A549 (cell line): ENCODE data around the gene MVB12B. TPM values are rescaled to one million over a fixed set of nuclear protein-coding genes. Genes with fewer than 3 reads are reported as not detected.

Source experiments
- ATAC-seq, 2 experiments: fragments of 200-7000 bp in 1 of 2; fragments of >200 bp in 1 of 2; cut with Nextera tagmentation in 1 of 2; cut with Tn5 transposase in 1 of 2; 3 replicates each; pipeline versions ENCODE4 v1.8.0 to v1.9.1; 2018 to 2020; ENCODE audit warnings: mild to moderate bottlenecking in 1 of 2, moderate library complexity in 1 of 2
- CTCF ChIA-PET: fragments of 300-600 bp; sonication (Branson Sonifier 250); formaldehyde crosslinking; extraction: SDS; loops from one replicate; lab custom pipeline; 2021; ENCODE audit warnings: antibody characterized with exemption, inconsistent platforms; lab: Yijun Ruan, JAX
- POLR2A ChIA-PET: fragments of 350-600 bp; formaldehyde crosslinking; extraction: SDS; loops from one replicate; lab custom pipeline; 2021; ENCODE audit warnings: antibody characterized with exemption, inconsistent platforms; lab: Yijun Ruan, JAX
- DNase-seq, 2 experiments: peaks; one replicate each; pipeline versions ENCODE4 v3.0.0 to v3.0.0-alpha.2; 2011 to 2016; ENCODE audit warnings: low read depth in 1 of 2, low spot score in 1 of 2
- FAIRE-seq: peaks from 2 replicates; lab custom pipeline; 2011; peaks lifted over from hg19 to GRCh38; lab: Jason Lieb, UNC
- H3K27ac ChIP-seq, 2 experiments: fragments of >200 bp; sonication (Bioruptor Twin); formaldehyde crosslinking; 3 replicates each; pipeline ENCODE4 v1.5.1; 2016 to 2017
- H3K4me1 ChIP-seq: fragments of >200 bp; sonication (Bioruptor Twin); formaldehyde crosslinking; 3 replicates; pipeline ENCODE4 v1.6.1; 2016
- H3K4me2 ChIP-seq: fragments of >200 bp; sonication (Bioruptor Twin); formaldehyde crosslinking; 3 replicates; pipeline ENCODE4 v1.6.1; 2016
- H3K4me3 ChIP-seq: fragments of >200 bp; sonication (Bioruptor Twin); formaldehyde crosslinking; 3 replicates; pipeline ENCODE4 v1.5.1; 2016
- H3K9me3 ChIP-seq: fragments of >200 bp; sonication (Bioruptor Twin); formaldehyde crosslinking; 3 replicates; pipeline ENCODE4 v1.6.1; 2016
- BHLHE40 ChIP-seq: IDR thresholded peaks from 2 replicates; pipeline ENCODE4 v1.6.1; 2012; ENCODE audit warnings: low read depth, low read length, inconsistent platforms
- CBX8 ChIP-seq: fragments of 200-600 bp; sonication (generic); IDR thresholded peaks from 2 replicates; pipeline ENCODE4 v1.6.1; 2016
- EHMT2 ChIP-seq: fragments of 200-600 bp; sonication (generic); IDR thresholded peaks from 2 replicates; pipeline ENCODE4 v1.6.1; 2016; ENCODE audit warnings: antibody characterized with exemption, low read depth, mild to moderate bottlenecking, moderate library complexity
- FOSL2 ChIP-seq, 2 experiments: fragments of 450-650 bp in 1 of 2; fragments of >200 bp in 1 of 2; sonication (Bioruptor Twin) in 1 of 2; formaldehyde crosslinking; IDR thresholded peaks; 2 replicates each; pipeline versions ENCODE4 v1.5.0 to v1.6.1; 2016 to 2020; ENCODE audit warnings: mild to moderate bottlenecking in 1 of 2, moderate library complexity in 1 of 2
- FOXS1 ChIP-seq: fragments of 250-450 bp; sonication (Bioruptor Pico); IDR thresholded peaks from 2 replicates; pipeline ENCODE4 v1.5.0; 2020; ENCODE audit warnings: mild to moderate bottlenecking, moderate library complexity
- HEYL ChIP-seq: fragments of 250-450 bp; sonication (Bioruptor Pico); IDR thresholded peaks from 2 replicates; pipeline ENCODE4 v1.8.0; 2021; ENCODE audit warnings: mild to moderate bottlenecking, moderate library complexity
- HOXB13 ChIP-seq: fragments of 250-450 bp; sonication (Bioruptor Pico); IDR thresholded peaks from 2 replicates; pipeline ENCODE4 v1.5.0; 2020; ENCODE audit warnings: low read depth, mild to moderate bottlenecking, moderate library complexity
- HOXB5 ChIP-seq: fragments of 250-450 bp; sonication (Bioruptor Pico); IDR thresholded peaks from 2 replicates; pipeline ENCODE4 v1.5.0; 2020; ENCODE audit warnings: mild to moderate bottlenecking, moderate library complexity
- JUN ChIP-seq, 2 experiments: fragments of >200 bp; sonication (Bioruptor Twin); formaldehyde crosslinking; IDR thresholded peaks; 2 replicates in 1 of 2; 3 replicates in 1 of 2; pipeline ENCODE4 v1.6.1; 2016 to 2017
- KDM5A ChIP-seq: fragments of 200-600 bp; sonication (generic); IDR thresholded peaks from 2 replicates; pipeline ENCODE4 v1.6.1; 2016; ENCODE audit warnings: antibody characterized with exemption, mild to moderate bottlenecking
- MAFK ChIP-seq: fragments of 450-650 bp; IDR thresholded peaks from 2 replicates; pipeline ENCODE4 v1.6.1; 2014; ENCODE audit not compliant: partially characterized antibody
- MAZ ChIP-seq: fragments of 150-350 bp; IDR thresholded peaks from 2 replicates; pipeline ENCODE4 v1.6.1; 2014; ENCODE audit warnings: antibody characterized with exemption, low read depth, low read length, borderline replicate concordance
- NFE2L2 ChIP-seq: fragments of 150-350 bp; conservative IDR thresholded peaks from 2 replicates; pipeline ENCODE4 v1.6.1; 2014; ENCODE audit warnings: low read length
- NR3C1 ChIP-seq: fragments of >200 bp; sonication (Bioruptor Twin); formaldehyde crosslinking; IDR thresholded peaks from 3 replicates; pipeline ENCODE4 v1.6.1; 2017
- RAD21 ChIP-seq, 2 experiments: fragments of >200 bp in 1 of 2; sonication (Bioruptor Twin) in 1 of 2; formaldehyde crosslinking in 1 of 2; IDR thresholded peaks in 1 of 2; conservative IDR thresholded peaks in 1 of 2; 2 replicates in 1 of 2; 3 replicates in 1 of 2; pipeline ENCODE4 v1.6.1; 2012 to 2018; ENCODE audit warnings: inconsistent platforms in 1 of 2
- RARB ChIP-seq: fragments of 250-450 bp; sonication (Bioruptor Pico); IDR thresholded peaks from 2 replicates; pipeline ENCODE4 v1.8.0; 2021; ENCODE audit warnings: mild to moderate bottlenecking, moderate library complexity
- RCOR1 ChIP-seq: fragments of 150-350 bp; IDR thresholded peaks from 2 replicates; pipeline ENCODE4 v1.6.1; 2014; ENCODE audit warnings: antibody characterized with exemption, low read length, low read depth
- SREBF2 ChIP-seq: fragments of 450-650 bp; IDR thresholded peaks from 2 replicates; pipeline ENCODE4 v1.6.1; 2014; ENCODE audit warnings: mild to moderate bottlenecking, moderate library complexity
- TFCP2L1 ChIP-seq: fragments of 250-450 bp; sonication (Bioruptor Pico); IDR thresholded peaks from 2 replicates; pipeline ENCODE4 v1.5.0; 2021; ENCODE audit warnings: mild to moderate bottlenecking
- TP53 ChIP-seq: fragments of 250-450 bp; sonication (Bioruptor Pico); IDR thresholded peaks from 2 replicates; pipeline ENCODE4 v1.5.0; 2021; ENCODE audit warnings: mild to moderate bottlenecking, moderate library complexity
- WGBS: methylation state at CpG from one replicate; pipeline ENCODE4 v1.1.6; 2017; ENCODE audit errors: missing lambda C conversion rate; 5-methylcytosine and 5-hydroxymethylcytosine counted together
- polyA plus RNA-seq, 4 experiments: library from polyadenylated mRNA; depleted of rRNA in 3 of 4; stranded (reverse); fragments of >200 nt; fragmentation: RNase III in 1 of 4; extraction: RNeasy Plus Mini Kit Qiagen cat#74134 plus additional on column Dnase treatment in 1 of 4; gene quantifications; 2 replicates in 3 of 4; 3 replicates in 1 of 4; pipeline ENCODE4 v1.2.3, GENCODE V29; 2011 to 2017
- TF ChIP-seq, protein P1 (sequence below): IDR thresholded peaks from 2 replicates; pipeline ENCODE4 v1.6.1; 2012
- TF ChIP-seq, protein P2 (sequence below): fragments of 450-650 bp; IDR thresholded peaks from 2 replicates; pipeline ENCODE4 v1.6.1; 2014; ENCODE audit warnings: antibody characterized with exemption
- TF ChIP-seq, protein P3 (sequence below): fragments of 150-350 bp; IDR thresholded peaks from 2 replicates; pipeline ENCODE4 v1.6.1; 2014; ENCODE audit warnings: low read depth, mild to moderate bottlenecking, low read length
- TF ChIP-seq, protein P4 (sequence below): fragments of >200 bp; sonication (Bioruptor Twin); formaldehyde crosslinking; IDR thresholded peaks from 3 replicates; pipeline ENCODE4 v1.5.1; 2016
- TF ChIP-seq, protein P5 (sequence below): IDR thresholded peaks from 2 replicates; pipeline ENCODE4 v1.6.1; 2012; ENCODE audit warnings: low read depth, borderline replicate concordance
- TF ChIP-seq, protein P6 (sequence below): fragments of >200 bp; sonication (Bioruptor Twin); formaldehyde crosslinking; IDR thresholded peaks from 2 replicates; pipeline ENCODE4 v1.6.1; 2016
- TF ChIP-seq, protein P7 (sequence below): fragments of 250-450 bp; sonication (Bioruptor Pico); IDR thresholded peaks from 2 replicates; pipeline ENCODE4 v1.5.0; 2020; ENCODE audit warnings: low read depth, mild to moderate bottlenecking, moderate library complexity

MVB12B gene
- polyA plus RNA-seq, 2 of the 4 experiments (the other 2 are of a cell fraction): 4.6 to 5.9 TPM

DNA sequence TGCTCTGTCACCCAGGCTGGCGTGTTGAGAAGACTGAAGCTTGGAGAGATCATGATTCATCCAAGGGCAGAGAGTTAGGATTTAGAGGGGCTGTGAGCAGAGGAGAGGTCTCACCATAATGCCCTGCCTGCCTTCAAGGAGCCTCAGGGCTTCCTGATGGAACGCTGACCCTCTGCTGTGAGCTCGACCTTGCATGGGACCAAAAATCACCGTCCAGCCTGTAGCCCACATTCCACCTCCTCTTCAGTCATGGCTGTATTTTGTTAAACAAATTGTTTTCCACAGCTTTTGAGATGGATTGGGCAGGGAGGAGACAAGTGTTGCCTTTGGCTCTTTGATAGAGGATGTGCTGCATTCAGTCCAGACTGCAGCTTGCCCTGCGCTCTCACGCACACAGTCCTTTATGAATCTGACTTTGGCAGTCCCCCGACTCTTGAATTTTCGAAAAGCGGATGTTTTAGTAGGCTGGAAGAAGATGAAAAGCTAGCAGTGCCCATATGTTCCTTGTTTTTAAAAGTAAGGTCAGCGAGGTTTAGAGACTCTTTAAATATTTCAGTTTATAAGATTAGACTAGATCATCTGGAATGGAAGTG is 79.5 kb downstream of the MVB12B start:
- 91% methylated on average over 10 of the region's 10 CpGs for WGBS
- no peak overlapping the region for H3K27ac ChIP-seq
- FAIRE-seq (no peak), DNase-seq (no peak), ATAC-seq (no peak)
- H3K4me3 ChIP-seq: no peak overlapping the region
- TF ChIP-seq EHMT2: no peak
- no peak for TF ChIP-seq JUN (IDR thresholded peaks at IDR 0.05)
- no peak for TF ChIP-seq CBX8
- no peak for TF ChIP-seq HEYL
- no peak for TF ChIP-seq FOXS1
- TF ChIP-seq KDM5A: no peak
- TF ChIP-seq HOXB13 (CRISPR knock-in tag): no peak
- TF ChIP-seq, protein P1, sequence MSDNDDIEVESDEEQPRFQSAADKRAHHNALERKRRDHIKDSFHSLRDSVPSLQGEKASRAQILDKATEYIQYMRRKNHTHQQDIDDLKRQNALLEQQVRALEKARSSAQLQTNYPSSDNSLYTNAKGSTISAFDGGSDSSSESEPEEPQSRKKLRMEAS: no peak
- no peak for TF ChIP-seq RAD21 (conservative IDR thresholded peaks at IDR 0.05 in 1 of 2, IDR thresholded peaks at IDR 0.05 in 1 of 2)
- no peak for TF ChIP-seq RARB (CRISPR knock-in tag)
- TF ChIP-seq, protein P2, sequence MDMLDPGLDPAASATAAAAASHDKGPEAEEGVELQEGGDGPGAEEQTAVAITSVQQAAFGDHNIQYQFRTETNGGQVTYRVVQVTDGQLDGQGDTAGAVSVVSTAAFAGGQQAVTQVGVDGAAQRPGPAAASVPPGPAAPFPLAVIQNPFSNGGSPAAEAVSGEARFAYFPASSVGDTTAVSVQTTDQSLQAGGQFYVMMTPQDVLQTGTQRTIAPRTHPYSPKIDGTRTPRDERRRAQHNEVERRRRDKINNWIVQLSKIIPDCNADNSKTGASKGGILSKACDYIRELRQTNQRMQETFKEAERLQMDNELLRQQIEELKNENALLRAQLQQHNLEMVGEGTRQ: no peak
- TF ChIP-seq, protein P3, sequence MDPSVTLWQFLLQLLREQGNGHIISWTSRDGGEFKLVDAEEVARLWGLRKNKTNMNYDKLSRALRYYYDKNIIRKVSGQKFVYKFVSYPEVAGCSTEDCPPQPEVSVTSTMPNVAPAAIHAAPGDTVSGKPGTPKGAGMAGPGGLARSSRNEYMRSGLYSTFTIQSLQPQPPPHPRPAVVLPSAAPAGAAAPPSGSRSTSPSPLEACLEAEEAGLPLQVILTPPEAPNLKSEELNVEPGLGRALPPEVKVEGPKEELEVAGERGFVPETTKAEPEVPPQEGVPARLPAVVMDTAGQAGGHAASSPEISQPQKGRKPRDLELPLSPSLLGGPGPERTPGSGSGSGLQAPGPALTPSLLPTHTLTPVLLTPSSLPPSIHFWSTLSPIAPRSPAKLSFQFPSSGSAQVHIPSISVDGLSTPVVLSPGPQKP: no peak
- no peak for TF ChIP-seq TP53 (CRISPR knock-in tag)
- no peak for TF ChIP-seq MAFK
- H3K9me3 ChIP-seq: no peaks in the 10 kb centered on the region
- ChIA-PET POLR2A (no interaction called here), CTCF (interaction anchor here (1.0 to 3.3 kb wide), 3 partner anchors 85 to 104 kb away, joined by 4 to 20 read pairs (median 9); no protein-coding TSS in a partner anchor)
- no peaks in the 10 kb centered on the region for H3K4me1 ChIP-seq
- no peak overlapping the region for H3K4me2 ChIP-seq

DNA sequence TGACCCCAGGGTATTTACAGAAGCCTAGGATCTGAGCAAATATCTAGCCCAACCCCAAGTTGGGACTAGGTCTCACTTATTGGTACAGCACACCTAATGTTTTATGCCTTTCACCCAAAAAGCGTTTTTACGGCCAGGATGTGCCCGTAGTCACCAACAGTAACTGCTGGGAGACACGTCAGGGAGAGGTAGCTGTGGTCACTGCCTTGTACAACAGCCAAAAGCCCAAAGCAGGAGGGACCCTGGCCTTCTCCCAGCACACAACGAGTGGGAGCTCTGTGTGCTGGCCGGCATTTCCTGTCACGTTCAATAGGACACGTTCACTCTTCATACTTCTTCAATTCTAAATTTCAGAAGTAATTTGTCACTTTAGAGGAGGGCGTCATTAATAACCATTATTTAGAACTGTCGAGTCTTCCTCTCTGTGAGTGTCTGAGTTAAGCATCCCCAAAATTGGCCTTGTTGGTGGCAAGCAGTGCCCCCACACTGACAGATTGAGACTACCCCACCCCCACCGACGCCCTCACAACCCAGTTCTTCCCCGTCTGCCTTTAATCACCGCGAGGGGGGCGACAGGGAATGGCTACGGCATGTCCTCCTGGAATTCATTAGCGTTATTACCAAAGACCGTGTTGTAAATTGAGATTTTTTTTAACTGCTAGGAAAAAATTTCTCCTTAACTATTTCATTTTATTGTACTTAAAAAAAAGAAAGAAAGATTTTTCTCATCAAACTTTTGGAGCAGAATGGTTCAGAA is 80.7 kb downstream of the MVB12B start:
- H3K9me3 ChIP-seq: no peaks in the 10 kb centered on the region
- 93% methylated on average over 19 of the region's 19 CpGs for WGBS
- no peak for TF ChIP-seq JUN (IDR thresholded peaks at IDR 0.05)
- TF ChIP-seq, protein P4, sequence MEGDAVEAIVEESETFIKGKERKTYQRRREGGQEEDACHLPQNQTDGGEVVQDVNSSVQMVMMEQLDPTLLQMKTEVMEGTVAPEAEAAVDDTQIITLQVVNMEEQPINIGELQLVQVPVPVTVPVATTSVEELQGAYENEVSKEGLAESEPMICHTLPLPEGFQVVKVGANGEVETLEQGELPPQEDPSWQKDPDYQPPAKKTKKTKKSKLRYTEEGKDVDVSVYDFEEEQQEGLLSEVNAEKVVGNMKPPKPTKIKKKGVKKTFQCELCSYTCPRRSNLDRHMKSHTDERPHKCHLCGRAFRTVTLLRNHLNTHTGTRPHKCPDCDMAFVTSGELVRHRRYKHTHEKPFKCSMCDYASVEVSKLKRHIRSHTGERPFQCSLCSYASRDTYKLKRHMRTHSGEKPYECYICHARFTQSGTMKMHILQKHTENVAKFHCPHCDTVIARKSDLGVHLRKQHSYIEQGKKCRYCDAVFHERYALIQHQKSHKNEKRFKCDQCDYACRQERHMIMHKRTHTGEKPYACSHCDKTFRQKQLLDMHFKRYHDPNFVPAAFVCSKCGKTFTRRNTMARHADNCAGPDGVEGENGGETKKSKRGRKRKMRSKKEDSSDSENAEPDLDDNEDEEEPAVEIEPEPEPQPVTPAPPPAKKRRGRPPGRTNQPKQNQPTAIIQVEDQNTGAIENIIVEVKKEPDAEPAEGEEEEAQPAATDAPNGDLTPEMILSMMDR: no peak
- TF ChIP-seq FOXS1: no peak
- no peak for TF ChIP-seq TFCP2L1
- TF ChIP-seq RAD21 (conservative IDR thresholded peaks at IDR 0.05 in 1 of 2, IDR thresholded peaks at IDR 0.05 in 1 of 2): no peak
- TF ChIP-seq HOXB5 (CRISPR knock-in tag): no peak
- TF ChIP-seq, protein P3: no peak
- TF ChIP-seq NR3C1: no peak
- TF ChIP-seq, protein P5, sequence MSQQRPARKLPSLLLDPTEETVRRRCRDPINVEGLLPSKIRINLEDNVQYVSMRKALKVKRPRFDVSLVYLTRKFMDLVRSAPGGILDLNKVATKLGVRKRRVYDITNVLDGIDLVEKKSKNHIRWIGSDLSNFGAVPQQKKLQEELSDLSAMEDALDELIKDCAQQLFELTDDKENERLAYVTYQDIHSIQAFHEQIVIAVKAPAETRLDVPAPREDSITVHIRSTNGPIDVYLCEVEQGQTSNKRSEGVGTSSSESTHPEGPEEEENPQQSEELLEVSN: no peak
- TF ChIP-seq, protein P6, sequence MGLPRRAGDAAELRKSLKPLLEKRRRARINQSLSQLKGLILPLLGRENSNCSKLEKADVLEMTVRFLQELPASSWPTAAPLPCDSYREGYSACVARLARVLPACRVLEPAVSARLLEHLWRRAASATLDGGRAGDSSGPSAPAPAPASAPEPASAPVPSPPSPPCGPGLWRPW: no peak
- TF ChIP-seq, protein P7, sequence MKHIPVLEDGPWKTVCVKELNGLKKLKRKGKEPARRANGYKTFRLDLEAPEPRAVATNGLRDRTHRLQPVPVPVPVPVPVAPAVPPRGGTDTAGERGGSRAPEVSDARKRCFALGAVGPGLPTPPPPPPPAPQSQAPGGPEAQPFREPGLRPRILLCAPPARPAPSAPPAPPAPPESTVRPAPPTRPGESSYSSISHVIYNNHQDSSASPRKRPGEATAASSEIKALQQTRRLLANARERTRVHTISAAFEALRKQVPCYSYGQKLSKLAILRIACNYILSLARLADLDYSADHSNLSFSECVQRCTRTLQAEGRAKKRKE (CRISPR knock-in tag): no peak
- no peak for TF ChIP-seq NFE2L2
- TF ChIP-seq MAZ: no peak
- TF ChIP-seq SREBF2: no peak
- no peak for TF ChIP-seq RCOR1
- no peak for TF ChIP-seq BHLHE40
- TF ChIP-seq FOSL2 (IDR thresholded peaks at IDR 0.05): no peak
- no peak for TF ChIP-seq FOSL2 (CRISPR knock-in tag; IDR thresholded peaks at IDR 0.05)
- no peak for TF ChIP-seq RARB (CRISPR knock-in tag)
- TF ChIP-seq, all 56 proteins: peak for 0
- Histone ChIP-seq H3K4me2 (no peak overlapping the region), H3K4me3 (no peak overlapping the region), H3K4me1 (no peaks in the 10 kb centered on the region), H3K27ac (no peak overlapping the region)
- no peak for FAIRE-seq
- ChIA-PET CTCF (interaction anchor here (1.5 to 1.8 kb wide), 2 partner anchors 9 to 84 kb away, joined by 5 to 18 read pairs; no protein-coding TSS in a partner anchor), POLR2A (no interaction called here)
- no peak for DNase-seq
- ATAC-seq: no peak
